AG10803 (cell line): ENCODE measurements around the gene SPRR1B.

Experiments
- DNase-seq: peaks from one replicate; pipeline ENCODE4 v3.0.0; 2010; ENCODE audit warnings: low read depth
- H3K4me3 ChIP-seq: 2 replicates; pipeline ENCODE4 v1.5.1; 2011; ENCODE audit warnings: mild to moderate bottlenecking, low read length, control low read depth
- TF ChIP-seq, protein P1 (sequence below): conservative IDR thresholded peaks from 2 replicates; pipeline ENCODE4 v1.5.1; 2011; ENCODE audit warnings: mild to moderate bottlenecking, low read length, control low read depth, inconsistent platforms

The SPRR1B gene, protein sequence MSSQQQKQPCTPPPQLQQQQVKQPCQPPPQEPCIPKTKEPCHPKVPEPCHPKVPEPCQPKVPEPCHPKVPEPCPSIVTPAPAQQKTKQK

DNA sequence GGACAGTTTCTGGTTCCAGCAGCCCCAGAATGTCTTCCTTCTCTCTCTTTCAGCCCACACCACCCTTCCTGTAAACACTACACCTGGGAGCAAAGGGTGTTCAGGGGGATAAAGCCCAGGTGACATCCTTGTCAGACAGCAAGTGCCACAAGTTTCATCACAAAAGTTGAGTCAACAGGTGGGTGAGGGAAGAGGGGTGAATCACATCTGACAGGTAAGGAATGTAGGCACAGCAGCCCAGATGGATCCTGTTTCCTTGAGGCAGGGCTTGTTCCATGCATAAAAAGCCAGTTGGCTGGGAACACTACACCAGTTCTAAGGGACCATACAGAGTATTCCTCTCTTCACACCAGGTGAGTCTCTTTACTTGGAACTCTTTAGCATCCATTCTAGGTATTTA lies at the start of gene SPRR1B:
Gene SPRR1B, plus strand, starts transcription at position 309 of the 400 bp plus-strand sequence. CDS start 1,143 bp downstream, outside the sequence.
- no peak for DNase-seq
- H3K4me3 ChIP-seq = no peak within 1 kb of the TSS
- TF ChIP-seq, protein P1, sequence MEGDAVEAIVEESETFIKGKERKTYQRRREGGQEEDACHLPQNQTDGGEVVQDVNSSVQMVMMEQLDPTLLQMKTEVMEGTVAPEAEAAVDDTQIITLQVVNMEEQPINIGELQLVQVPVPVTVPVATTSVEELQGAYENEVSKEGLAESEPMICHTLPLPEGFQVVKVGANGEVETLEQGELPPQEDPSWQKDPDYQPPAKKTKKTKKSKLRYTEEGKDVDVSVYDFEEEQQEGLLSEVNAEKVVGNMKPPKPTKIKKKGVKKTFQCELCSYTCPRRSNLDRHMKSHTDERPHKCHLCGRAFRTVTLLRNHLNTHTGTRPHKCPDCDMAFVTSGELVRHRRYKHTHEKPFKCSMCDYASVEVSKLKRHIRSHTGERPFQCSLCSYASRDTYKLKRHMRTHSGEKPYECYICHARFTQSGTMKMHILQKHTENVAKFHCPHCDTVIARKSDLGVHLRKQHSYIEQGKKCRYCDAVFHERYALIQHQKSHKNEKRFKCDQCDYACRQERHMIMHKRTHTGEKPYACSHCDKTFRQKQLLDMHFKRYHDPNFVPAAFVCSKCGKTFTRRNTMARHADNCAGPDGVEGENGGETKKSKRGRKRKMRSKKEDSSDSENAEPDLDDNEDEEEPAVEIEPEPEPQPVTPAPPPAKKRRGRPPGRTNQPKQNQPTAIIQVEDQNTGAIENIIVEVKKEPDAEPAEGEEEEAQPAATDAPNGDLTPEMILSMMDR = no peak

GRCh38 chr1:152982076-152982475 lies 48.9 kb upstream of the SPRR1B start:
- no peak for DNase-seq
- H3K4me3 ChIP-seq = no peak overlapping the region
- TF ChIP-seq, protein P1 = no peak

DNA sequence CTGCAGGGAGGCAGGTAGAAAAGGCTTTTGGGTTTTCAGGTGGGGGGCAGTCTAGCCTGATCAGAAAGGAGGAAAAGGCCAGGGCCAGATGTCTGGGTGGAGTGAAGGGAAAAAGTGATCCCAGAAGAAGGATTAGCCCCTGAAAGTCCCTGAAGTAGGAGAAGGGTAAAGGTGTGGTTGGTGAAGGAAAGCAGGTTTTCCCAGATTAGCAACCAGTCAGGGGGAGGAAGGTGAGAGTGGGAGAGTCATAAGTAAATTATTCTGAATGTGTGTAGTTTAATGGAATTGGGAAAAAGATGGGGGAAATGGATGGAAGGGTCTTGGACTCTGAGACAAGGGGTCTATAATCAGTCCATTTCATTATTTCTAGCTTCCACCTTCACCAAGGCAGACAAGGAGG lies 47.8 kb upstream of the SPRR1B start:
- no peak overlapping the region for H3K4me3 ChIP-seq
- DNase-seq = no peak
- TF ChIP-seq, protein P1 = no peak

DNA sequence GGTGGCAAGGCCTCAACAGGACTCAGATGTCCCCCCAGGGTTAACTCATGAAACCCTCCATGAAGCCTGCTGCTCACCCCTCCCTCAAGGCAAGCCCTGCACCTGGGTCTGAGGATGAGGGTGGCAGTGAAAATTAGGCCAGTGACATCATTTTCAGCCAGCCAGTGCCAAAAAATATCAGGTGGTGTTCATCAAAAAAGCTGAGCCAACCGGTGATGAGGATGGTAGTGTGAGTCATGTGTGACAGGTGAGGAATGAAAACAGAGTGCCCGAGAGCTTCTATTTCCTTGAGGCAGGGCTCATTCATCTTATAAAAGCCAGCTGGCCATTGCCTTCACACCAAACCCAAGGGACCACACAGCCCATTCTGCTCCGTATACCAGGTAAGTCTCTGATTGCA lies 47.3 kb upstream of the SPRR1B start, which contains the start of gene SPRR1A:
Gene SPRR1A, plus strand, starts transcription at position 339 of the 400 bp plus-strand sequence. CDS start 1,150 bp downstream, outside the sequence.
- DNase-seq = no peak
- H3K4me3 ChIP-seq = no peak within 1 kb of the TSS
- TF ChIP-seq, protein P1 = no peak

DNA sequence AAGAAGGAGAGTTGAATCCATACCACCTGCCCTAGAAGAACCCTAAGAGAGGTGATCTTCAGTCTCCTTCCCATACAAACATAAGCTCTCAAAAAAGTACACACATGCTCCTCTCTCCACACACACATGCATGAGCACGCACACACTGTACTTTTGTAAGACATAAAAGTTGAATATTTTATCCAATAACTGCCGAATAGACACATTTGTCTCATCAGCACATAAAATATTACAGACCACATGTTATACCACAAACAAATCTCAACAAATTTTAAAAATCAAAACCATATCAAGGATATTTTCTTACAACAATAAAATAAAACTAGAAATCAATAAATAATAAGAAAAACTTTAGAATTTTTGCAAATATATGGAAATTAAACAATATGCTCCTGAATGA lies 44.4 kb upstream of the SPRR1B start:
- TF ChIP-seq, protein P1 = no peak
- H3K4me3 ChIP-seq = no peak overlapping the region
- no peak for DNase-seq

DNA sequence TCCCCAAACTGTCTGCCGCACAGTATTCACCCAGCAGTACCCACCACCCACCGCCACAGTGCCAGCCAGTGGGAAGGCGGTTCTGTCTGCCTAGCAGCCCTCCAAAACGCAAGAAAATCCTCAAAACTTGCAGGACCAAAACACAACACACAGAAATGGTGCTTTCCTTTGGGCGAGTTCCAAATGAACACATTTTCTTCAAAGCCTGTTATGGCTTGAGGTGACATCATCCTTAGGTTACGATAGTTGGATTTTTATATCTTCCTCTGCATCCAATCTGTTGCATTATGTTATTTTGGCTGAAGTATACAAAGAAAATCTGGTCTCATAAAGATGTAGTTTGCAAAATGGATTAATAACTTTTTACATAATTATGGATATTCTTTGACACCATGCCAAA lies 37.8 kb upstream of the SPRR1B start:
- DNase-seq = no peak
- no peak overlapping the region for H3K4me3 ChIP-seq
- TF ChIP-seq, protein P1 = no peak

DNA sequence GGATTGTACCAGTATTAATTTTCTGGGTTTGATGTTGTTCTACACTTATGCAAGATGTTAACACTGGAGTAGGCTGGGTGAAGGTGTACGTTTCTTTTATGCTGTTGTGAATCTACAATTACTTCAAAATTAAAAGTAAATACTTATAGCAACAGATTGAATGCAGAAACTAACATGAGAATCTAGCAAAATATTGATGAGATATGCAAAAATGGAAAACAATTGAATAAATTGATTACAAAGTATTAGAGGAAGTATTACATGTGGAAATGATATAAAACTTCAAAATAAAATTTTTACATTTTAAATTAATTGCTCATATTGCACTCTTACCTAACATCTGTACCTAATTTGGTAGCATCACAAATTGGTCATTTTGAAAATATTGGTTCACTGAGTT lies 35.2 kb upstream of the SPRR1B start:
- TF ChIP-seq, protein P1 = no peak
- no peak for DNase-seq
- H3K4me3 ChIP-seq = no peak overlapping the region
